ENCODE data around the gene MOB3B. TPM values are rescaled to one million over a fixed set of nuclear protein-coding genes. Genes with fewer than 3 reads are reported as not detected.
"Not testable (repeated sequence)": the region's sequence is repeated elsewhere in the genome, so short reads cannot be mapped to it uniquely, and the experiment has no call there.

Gene MOB3B
- total RNA-seq, 4 donors from 2014 or later = 8.2 to 16.5 (median 10.5) TPM

DNA sequence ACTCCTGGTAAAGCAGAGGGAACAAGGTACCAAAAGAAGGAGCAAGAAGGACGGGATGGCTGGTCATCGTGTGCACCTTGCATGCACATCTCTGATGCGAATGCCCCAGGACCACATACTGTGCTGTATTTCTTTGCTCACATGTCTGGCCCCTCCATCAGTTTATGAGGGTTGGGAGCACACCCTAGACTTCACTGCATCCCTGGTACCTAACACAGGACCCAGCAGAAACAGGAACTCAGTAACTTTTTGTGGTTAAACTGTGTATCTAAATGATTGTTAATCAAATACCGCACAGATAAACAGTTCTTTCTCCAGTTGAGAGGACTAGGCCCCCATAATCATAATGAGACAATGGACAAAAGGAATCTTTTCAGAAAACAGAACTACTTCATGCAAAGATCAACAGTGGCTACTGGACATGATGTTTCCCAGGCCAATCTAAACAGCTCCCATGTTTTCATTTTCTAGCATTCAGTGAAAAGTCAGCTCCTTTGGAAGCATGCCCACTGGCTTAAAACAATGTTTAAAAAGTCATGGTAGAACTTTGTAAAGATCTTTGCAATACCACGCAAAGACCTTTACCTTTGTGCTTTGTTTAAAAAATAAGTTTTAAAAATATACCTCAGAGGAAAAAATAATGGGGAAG is 61.0 kb downstream of the MOB3B start:
- no peak for DNase-seq (ENCODE audit: low spot score in 2 of 2)
- intact Hi-C loops (cut with DNase I; ENCODE audit: low total_unique reads) = no loop called here
- WGBS, 2 donors = 91 to 92% methylated on average over 5 of the region's 5 CpGs
- TF ChIP-seq POLR2A (IDR thresholded peaks at IDR 0.05) = no peak
- TF ChIP-seq, protein P1, sequence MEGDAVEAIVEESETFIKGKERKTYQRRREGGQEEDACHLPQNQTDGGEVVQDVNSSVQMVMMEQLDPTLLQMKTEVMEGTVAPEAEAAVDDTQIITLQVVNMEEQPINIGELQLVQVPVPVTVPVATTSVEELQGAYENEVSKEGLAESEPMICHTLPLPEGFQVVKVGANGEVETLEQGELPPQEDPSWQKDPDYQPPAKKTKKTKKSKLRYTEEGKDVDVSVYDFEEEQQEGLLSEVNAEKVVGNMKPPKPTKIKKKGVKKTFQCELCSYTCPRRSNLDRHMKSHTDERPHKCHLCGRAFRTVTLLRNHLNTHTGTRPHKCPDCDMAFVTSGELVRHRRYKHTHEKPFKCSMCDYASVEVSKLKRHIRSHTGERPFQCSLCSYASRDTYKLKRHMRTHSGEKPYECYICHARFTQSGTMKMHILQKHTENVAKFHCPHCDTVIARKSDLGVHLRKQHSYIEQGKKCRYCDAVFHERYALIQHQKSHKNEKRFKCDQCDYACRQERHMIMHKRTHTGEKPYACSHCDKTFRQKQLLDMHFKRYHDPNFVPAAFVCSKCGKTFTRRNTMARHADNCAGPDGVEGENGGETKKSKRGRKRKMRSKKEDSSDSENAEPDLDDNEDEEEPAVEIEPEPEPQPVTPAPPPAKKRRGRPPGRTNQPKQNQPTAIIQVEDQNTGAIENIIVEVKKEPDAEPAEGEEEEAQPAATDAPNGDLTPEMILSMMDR (IDR thresholded peaks at IDR 0.05) = no peak
- no peak overlapping the region for H3K4me3 ChIP-seq (ENCODE audit: low read depth, poor library complexity, severe bottlenecking)

DNA sequence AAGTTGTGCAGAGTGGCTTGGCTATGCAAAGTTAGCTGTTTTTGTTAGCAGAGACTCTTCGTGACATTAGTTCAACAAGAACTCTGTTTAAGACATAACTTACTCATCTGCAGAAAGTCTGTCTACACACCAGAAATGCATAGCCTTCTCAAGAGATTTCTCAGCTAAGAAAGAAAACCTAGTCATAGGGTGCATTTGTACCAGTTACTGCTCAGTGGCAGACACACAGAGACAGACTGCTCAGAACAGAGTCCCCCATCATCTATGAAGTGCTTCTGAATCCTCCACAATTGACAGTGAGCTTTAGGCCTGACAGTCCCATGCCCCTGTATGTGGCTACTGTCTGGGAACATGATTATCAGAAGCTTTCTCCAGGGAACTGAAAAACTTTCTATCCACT is 61.6 kb downstream of the MOB3B start:
- WGBS, 2 donors = 91% methylated on average over 1 of the region's 1 CpG
- TF ChIP-seq, protein P1 (IDR thresholded peaks at IDR 0.05) = no peak
- TF ChIP-seq POLR2A (IDR thresholded peaks at IDR 0.05) = no peak
- DNase-seq (ENCODE audit: low spot score in 2 of 2) = no peak
- intact Hi-C loops (cut with DNase I; ENCODE audit: low total_unique reads) = no loop called here
- no peak overlapping the region for H3K4me3 ChIP-seq (ENCODE audit: low read depth, poor library complexity, severe bottlenecking)

DNA sequence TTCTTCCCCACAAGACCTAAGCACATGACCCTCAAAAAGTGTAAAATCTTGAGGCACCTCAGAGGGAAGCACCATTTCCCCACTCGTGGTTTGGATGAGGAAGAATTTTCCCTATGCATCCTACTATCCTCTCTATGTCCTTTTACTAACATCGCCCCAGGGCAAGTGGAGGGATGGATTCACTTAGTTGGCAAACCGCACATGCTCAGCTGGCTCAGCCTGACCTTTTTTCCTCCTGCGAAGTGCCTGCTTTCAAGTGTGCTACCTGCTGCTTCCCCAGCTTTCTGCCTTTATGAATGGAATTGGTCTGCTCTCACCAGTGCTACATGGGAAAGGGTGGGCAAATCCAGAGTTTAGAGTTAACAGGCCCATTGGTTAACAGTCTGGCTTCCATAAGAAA is 62.1 kb downstream of the MOB3B start:
- TF ChIP-seq, protein P1 (IDR thresholded peaks at IDR 0.05) = no peak
- no peak for TF ChIP-seq POLR2A (IDR thresholded peaks at IDR 0.05)
- no peak overlapping the region for H3K4me3 ChIP-seq (ENCODE audit: low read depth, poor library complexity, severe bottlenecking)
- intact Hi-C loops (cut with DNase I; ENCODE audit: low total_unique reads) = no loop called here
- DNase-seq (ENCODE audit: low spot score in 2 of 2) = no peak
- WGBS, 2 donors = 75 to 79% methylated on average over 4 of the region's 4 CpGs

DNA sequence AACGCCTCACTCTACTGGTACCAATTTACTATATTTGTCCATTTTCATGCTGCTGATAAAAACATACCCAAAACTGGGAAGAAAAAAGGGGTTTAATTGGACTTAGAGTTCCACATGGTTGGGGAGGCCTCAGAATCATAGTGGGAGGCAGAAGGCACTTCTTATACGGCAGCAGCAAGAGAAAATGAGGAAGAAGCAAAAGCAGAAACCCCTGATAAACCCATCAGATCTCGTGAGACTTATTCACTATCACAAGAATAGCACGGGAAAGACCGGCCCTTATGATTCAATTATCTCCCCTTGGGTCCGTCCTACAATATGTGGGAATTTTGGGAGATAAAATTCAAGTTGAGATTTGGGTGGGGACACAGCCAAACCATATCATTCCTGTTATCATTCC is 63.1 kb downstream of the MOB3B start:
- intact Hi-C loops (cut with DNase I; ENCODE audit: low total_unique reads); H3K4me3 ChIP-seq (ENCODE audit: low read depth, poor library complexity, severe bottlenecking): not testable (repeated sequence)
- WGBS, 2 donors = 81 to 85% methylated on average over 6 of the region's 6 CpGs

DNA sequence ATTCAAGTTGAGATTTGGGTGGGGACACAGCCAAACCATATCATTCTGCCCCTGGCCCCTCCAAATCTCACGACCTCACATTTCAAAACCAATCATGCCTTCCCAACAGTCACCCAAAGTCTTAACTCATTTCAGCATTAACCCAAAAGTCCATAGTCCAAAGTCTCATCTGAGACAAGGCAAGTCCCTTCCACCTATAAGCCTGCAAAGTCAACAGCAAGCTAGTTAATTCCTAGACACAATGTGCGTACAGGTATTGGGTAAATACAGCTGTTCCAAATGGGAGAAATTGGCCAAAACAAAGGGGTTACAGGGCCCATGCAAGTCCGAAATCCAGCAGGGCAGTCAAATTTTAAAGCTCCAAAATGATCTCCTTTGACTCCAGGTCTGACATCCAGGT is 64.7 kb downstream of the MOB3B start:
- H3K4me3 ChIP-seq (ENCODE audit: low read depth, poor library complexity, severe bottlenecking); DNase-seq (ENCODE audit: low spot score in 2 of 2); intact Hi-C loops (cut with DNase I; ENCODE audit: low total_unique reads): not testable (repeated sequence)
- 94 to 95% methylated on average over 3 of the region's 3 CpGs for WGBS, 2 donors

More for the DNA sequence above, 63.1 kb downstream of the MOB3B start:
- DNase-seq (ENCODE audit: low spot score in 2 of 2) = not testable (repeated sequence)

DNA sequence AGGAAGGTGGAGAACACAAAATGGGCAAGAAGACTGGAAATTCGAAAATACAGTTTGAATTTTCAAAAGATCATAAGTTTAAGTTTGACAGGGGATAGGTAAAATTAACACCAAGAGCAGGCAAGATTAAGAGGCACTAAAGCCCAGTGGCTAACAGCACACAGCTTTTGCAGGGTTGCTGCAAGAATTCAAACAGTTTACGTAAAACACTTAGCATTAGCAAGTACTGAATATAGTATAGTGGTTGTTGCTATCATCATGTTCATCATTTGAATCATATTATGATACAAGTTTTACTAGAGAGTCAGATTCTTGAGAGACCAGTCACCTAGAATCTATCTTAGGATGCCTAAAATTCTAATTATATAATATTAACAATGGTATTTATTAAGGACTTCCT is 66.8 kb downstream of the MOB3B start:
- no peak for TF ChIP-seq POLR2A (IDR thresholded peaks at IDR 0.05)
- TF ChIP-seq, protein P1 (IDR thresholded peaks at IDR 0.05) = no peak
- no peak overlapping the region for H3K4me3 ChIP-seq (ENCODE audit: low read depth, poor library complexity, severe bottlenecking)
- 81 to 82% methylated on average over 2 of the region's 2 CpGs for WGBS, 2 donors
- DNase-seq (ENCODE audit: low spot score in 2 of 2) = no peak
- intact Hi-C loops (cut with DNase I; ENCODE audit: low total_unique reads) = no loop called here

DNA sequence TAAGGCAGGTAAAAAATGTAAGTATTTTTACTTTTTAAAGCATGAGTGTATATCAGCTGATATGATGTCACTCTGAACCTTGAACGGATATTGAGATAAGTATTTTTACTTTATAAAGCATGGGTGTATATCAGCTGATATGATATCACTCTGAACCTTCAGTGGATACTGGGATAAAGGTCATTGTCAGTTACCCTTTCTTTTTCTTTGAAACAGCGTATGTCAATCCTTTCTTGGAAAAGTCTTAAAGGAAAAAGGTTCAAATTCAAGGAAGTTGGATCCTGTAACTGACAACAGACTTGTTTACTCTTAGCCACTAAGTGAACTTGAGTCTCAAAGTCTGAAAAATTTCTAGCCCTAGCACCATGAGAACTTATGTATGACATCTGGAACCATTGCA is 67.2 kb downstream of the MOB3B start:
- no peak for TF ChIP-seq POLR2A (IDR thresholded peaks at IDR 0.05)
- TF ChIP-seq, protein P1 (IDR thresholded peaks at IDR 0.05) = no peak
- 55 to 65% methylated on average over 2 of the region's 2 CpGs for WGBS, 2 donors
- intact Hi-C loops (cut with DNase I; ENCODE audit: low total_unique reads) = no loop called here
- no peak overlapping the region for H3K4me3 ChIP-seq (ENCODE audit: low read depth, poor library complexity, severe bottlenecking)
- no peak for DNase-seq (ENCODE audit: low spot score in 2 of 2)
